GF-D8 (cell line): Measurements from ENCODE around the gene GTF2F1.
"Not testable (repeated sequence)": the region's sequence is repeated elsewhere in the genome, so short reads cannot be mapped to it uniquely, and the experiment has no call there.

Experiments
- DNase-seq: peaks from one replicate; lab custom pipeline; 2025; lab: John Stamatoyannopoulos, UW

Gene GTF2F1

GRCh38 chr19:6355321-6356040 is 37.5 kb downstream of the GTF2F1 start:
- not testable (repeated sequence) for DNase-seq

- no peak for DNase-seq
Observed at GRCh38 chr19:6354098-6354674, 38.8 kb downstream of the GTF2F1 start.

DNA sequence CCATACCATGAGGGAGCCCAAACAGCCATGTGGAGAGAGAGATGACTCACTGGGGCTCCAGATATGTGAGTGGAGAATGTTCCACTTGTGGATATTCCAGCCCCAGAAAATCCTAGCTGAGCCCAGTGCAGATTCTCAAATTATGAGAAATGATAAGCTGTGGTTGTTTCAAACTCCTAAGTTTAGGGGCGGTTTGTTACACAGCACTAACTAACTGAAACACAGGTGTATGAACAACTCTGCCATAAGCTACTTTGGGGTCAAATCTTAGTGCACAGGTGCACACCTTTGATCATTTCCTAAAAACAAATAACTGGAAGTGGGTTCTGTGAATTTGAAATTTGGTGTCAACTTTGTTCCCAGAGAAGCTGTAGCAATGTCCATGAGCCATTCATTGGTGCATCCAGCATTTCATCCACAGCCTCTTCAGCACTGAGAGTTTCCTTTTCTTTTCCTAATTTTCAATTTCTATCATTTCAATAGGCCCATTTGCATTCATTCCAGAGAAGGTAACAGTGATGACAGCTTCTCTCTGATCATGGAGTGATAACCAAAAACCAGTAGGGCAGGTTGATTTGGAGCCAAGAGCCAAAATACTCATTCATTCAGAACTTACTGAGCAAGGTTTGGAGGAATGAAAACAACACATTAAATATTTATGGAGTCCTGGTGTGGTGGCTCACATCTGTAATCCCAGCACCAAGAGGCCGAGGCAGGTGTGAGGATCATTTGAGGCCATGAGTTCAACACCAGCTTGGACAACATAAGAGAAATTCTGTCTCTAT is 40.4 kb downstream of the GTF2F1 start:
- DNase-seq, result no peak

DNA sequence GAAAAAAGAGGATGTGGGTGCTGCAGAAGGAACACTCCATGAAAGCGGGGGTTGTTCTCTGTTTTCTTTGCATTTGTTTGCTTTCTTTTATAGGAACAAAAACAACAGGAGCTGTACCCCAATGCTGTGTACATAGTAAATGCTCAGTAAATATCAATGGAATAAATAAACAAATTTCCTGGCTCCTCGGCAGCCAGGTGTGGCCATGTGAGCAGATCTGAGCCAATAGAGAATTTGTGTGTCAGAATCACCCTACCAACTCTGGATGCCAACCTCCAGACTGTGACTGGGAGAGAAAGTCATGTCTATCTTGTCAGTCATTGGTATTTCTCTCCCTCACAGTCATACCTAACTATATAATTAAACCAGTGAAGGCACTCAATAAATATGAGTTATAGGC is 42.3 kb downstream of the GTF2F1 start:
- DNase-seq, result no peak

GRCh38 chr19:6349271-6349670 is 43.7 kb downstream of the GTF2F1 start:
- not testable (repeated sequence) for DNase-seq

- no peak for DNase-seq
Observed at GRCh38 chr19:6343462-6343861, 49.5 kb downstream of the GTF2F1 start.

GRCh38 chr19:6340493-6341201 is 52.3 kb downstream of the GTF2F1 start:
- DNase-seq, result no peak

DNA sequence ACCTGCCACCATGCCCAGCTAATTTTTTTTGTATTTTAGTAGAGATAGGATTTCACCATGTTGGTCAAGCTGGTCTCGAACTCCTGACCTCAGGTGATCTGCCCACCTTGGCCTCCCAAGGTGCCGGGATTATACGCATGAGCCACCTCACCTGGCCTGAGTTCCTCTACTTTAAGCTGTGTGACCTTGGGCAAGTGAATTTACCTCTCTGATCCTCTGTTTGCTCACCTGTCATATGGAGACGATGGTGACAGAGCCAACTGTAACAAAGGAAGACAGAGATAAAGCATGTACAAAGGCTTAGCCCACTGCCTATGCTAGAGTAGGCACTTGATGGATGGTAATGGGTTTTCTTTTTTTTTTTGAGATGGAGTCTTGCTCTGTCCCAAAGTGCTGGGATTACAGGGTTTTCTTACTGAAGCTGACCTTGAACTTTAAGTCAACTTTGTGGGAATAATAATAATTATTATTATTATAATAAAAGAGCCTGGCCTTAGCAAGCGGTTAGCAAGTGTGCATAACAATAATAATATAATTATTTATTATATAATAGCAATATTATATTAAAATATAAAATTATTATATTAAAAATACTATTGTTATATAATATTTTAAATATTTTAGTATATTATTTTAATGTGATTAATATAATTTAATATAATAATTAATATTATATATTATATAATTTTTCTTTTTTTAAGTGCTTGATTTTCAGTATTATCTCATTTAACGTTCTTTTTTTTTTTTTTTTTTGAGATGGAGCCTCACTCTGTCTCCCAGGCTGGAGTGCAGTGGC is 58.3 kb downstream of the GTF2F1 start:
- no peak for DNase-seq

DNA sequence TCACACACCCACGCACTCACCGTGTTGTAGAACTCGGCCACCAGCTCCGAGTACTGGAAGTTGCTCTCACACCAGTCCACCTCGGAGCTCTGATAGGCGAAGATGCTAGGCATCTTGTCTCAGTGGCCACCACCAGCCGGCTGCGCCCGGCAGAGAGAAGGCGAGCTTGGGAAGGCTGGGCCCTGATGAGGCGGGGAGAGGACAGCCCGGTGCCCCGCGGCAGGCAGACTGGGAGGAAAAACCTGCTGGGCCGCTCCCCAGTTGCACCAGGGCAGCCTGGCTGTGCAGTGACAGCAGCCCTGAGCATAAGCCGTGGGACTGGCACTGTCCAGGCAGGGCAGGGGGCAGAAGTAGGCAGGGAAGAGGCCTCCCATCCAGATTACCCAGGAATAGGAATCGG is 59.5 kb downstream of the GTF2F1 start, which contains the start of gene ACER1:
TSS of gene ACER1 (minus strand) at position 174 of the 400 bp plus-strand sequence. CDS start at position 113, 61 bp downstream.
- no peak for DNase-seq
